ENCODE results near the gene RHCE. TPM values are rescaled to one million over a fixed set of nuclear protein-coding genes. Genes with fewer than 3 reads are reported as not detected.

The RHCE gene
- total and polyA plus RNA-seq, 9 of the 15 experiments (the other 6 are each of a cell fraction or from before 2014, with no cell fraction given) = 5.4 to 31.5 (median 12.6) TPM

- TF ChIP-seq MNT (conservative IDR thresholded peaks at IDR 0.05) (peak; percentile 76), MAFG (tag; conservative IDR thresholded peaks at IDR 0.05) (peak; percentile 55), JUNB (CRISPR knock-in tag; conservative IDR thresholded peaks at IDR 0.05) (0 out of 2 replicates have a peak, but pooled peaks have one; percentile 49), CEBPG (CRISPR knock-in tag; IDR thresholded peaks at IDR 0.05) (no peak), CEBPG (tag; conservative IDR thresholded peaks at IDR 0.05 in 1 of 2, IDR thresholded peaks at IDR 0.05 in 1 of 2) (peak; percentile 23 to 65; a peak in 3 of 4 replicates), MYC (IDR thresholded peaks at IDR 0.05; ENCODE audit: low read depth, low read length) (peak; percentile 77), MYC (CRISPR knock-in tag; IDR thresholded peaks at IDR 0.05; ENCODE audit: borderline replicate concordance, low read depth) (no peak), KLF16 (IDR thresholded peaks at IDR 0.05) (no peak), EHMT2 (IDR thresholded peaks at IDR 0.05) (peak; percentile 40; the same call in 1 of the 2 replicates), CTBP1 (IDR thresholded peaks at IDR 0.05; ENCODE audit: borderline replicate concordance) (peak; percentile 36; the same call in 1 of the 2 replicates), DMBX1 (CRISPR knock-in tag; IDR thresholded peaks at IDR 0.05; ENCODE audit: borderline replicate concordance) (peak; percentile 75; the same call in 1 of the 2 replicates), CBX3 (IDR thresholded peaks at IDR 0.05; ENCODE audit: borderline replicate concordance in 1 of 2, low read length in 2 of 2) (peak in 1 of 2 experiments; percentile 14; a peak in 1 of 3 replicates), YY1 (IDR thresholded peaks at IDR 0.05; ENCODE audit: borderline replicate concordance in 1 of 3, control insufficient read depth in 1 of 3, extremely low read depth in 1 of 3, insufficient read depth in 3 of 3, insufficient read length in 1 of 3, insufficient replicate concordance in 2 of 3, low read depth in 1 of 3, low read length in 2 of 3) (peak in 1 of 3 experiments; percentile 51), SMAD4 (CRISPR knock-in tag; conservative IDR thresholded peaks at IDR 0.05) (peak; percentile 29; the same call in 1 of the 2 replicates), CHAMP1 (IDR thresholded peaks at IDR 0.05) (0 out of 2 replicates have a peak, but pooled peaks have one; percentile 52), ZNF184 (CRISPR knock-in tag; IDR thresholded peaks at IDR 0.05) (no peak), TCF3 (CRISPR knock-in tag; IDR thresholded peaks at IDR 0.05) (peak; percentile 21; the same call in 1 of the 2 replicates), E2F6 (IDR thresholded peaks at IDR 0.05; ENCODE audit: borderline replicate concordance in 1 of 2, extremely low read depth in 1 of 2, insufficient read depth in 1 of 2, insufficient read length in 1 of 2, low read depth in 1 of 2, low read length in 1 of 2, poor library complexity in 1 of 2, severe bottlenecking in 1 of 2) (peak in 1 of 2 experiments; percentile 36)
Observed at GRCh38 chr1:25360596-25361581, 59.7 kb downstream of the RHCE start (continued).

All from K562 (cell line).